IMR-90 (cell line): ENCODE results near the gene PGM2. TPM values are rescaled to one million over a fixed set of nuclear protein-coding genes. Genes with fewer than 3 reads are reported as not detected.

ENCODE experiments used
- ATAC-seq: fragments of 200-7000 bp; cut with Tn5 transposase; 2 replicates; pipeline ENCODE4 v1.9.1; 2020; ENCODE audit warnings: low read depth, mild to moderate bottlenecking, moderate library complexity
- BruUV-seq: library from RNA; stranded (reverse); fragments of 400-500 nt; replicated peaks from 2 replicates; lab custom pipeline; 2021; lab: Mats Ljungman, UMichigan
- CTCF ChIA-PET: fragments of 300-600 bp; formaldehyde crosslinking; extraction: SDS; loops from one replicate; lab custom pipeline; 2021; ENCODE audit warnings: antibody characterized with exemption; lab: Yijun Ruan, JAX
- POLR2A ChIA-PET: fragments of 300-600 bp; sonication (Branson Sonifier 250); formaldehyde crosslinking; loops from one replicate; lab custom pipeline; 2022; ENCODE audit warnings: antibody characterized with exemption; ENCODE audit not compliant: unreplicated experiment; lab: Charles Lee
- DNase-seq: peaks from one replicate; pipeline ENCODE4 v3.0.0; 2013
- H2AFZ ChIP-seq: replicated peaks from 2 replicates; pipeline ENCODE3; 2013; ENCODE audit warnings: low read length, mild to moderate bottlenecking; ENCODE audit not compliant: poor library complexity
- H2AK5ac ChIP-seq: 2 replicates; pipeline ENCODE4 v1.6.1; 2013; ENCODE audit warnings: low read depth, low read length, inconsistent platforms
- H2AK9ac ChIP-seq: replicated peaks from 2 replicates; pipeline ENCODE3; 2013; ENCODE audit warnings: mild to moderate bottlenecking, low read depth, low read length, moderate library complexity; ENCODE audit not compliant: poor library complexity
- H2BK120ac ChIP-seq: 2 replicates; pipeline ENCODE4 v1.6.1; 2013; ENCODE audit warnings: low read depth, low read length, inconsistent platforms
- H2BK15ac ChIP-seq: 3 replicates; pipeline ENCODE4 v1.6.1; 2013; ENCODE audit warnings: low read depth, low read length, inconsistent platforms
- H2BK20ac ChIP-seq: 2 replicates; pipeline ENCODE4 v1.6.1; 2013; ENCODE audit warnings: low read depth, mild to moderate bottlenecking, inconsistent platforms, low read length, moderate library complexity
- H2BK5ac ChIP-seq: 2 replicates; pipeline ENCODE4 v1.6.1; 2013; ENCODE audit warnings: mild to moderate bottlenecking, low read depth, low read length, inconsistent platforms; ENCODE audit not compliant: poor library complexity, severe bottlenecking
- H3K14ac ChIP-seq: replicated peaks from 2 replicates; pipeline ENCODE4 v1.6.1; 2013; ENCODE audit warnings: low read depth, low read length, inconsistent platforms
- H3K18ac ChIP-seq: 2 replicates; pipeline ENCODE4 v1.6.1; 2013; ENCODE audit warnings: low read depth, low read length, control low read depth
- H3K23ac ChIP-seq: 2 replicates; pipeline ENCODE4 v1.6.1; 2013; ENCODE audit warnings: low read depth, low read length, inconsistent platforms
- H3K27ac ChIP-seq: 2 replicates; pipeline ENCODE4 v1.5.1; 2013; ENCODE audit warnings: mild to moderate bottlenecking, control low read depth, low read length; ENCODE audit not compliant: insufficient read depth
- H3K27me3 ChIP-seq: 2 replicates; pipeline ENCODE4 v1.6.1; 2013; ENCODE audit warnings: low read length; ENCODE audit not compliant: control insufficient read depth, insufficient read depth
- H3K36me3 ChIP-seq: 2 replicates; pipeline ENCODE4 v1.6.1; 2013; ENCODE audit warnings: low read length, mixed read lengths; ENCODE audit not compliant: control insufficient read depth, insufficient read depth
- H3K4ac ChIP-seq: 2 replicates; pipeline ENCODE4 v1.6.1; 2013; ENCODE audit warnings: low read depth, low read length, inconsistent platforms
- H3K4me1 ChIP-seq: 2 replicates; pipeline ENCODE4 v1.6.1; 2013; ENCODE audit warnings: low read length, mixed read lengths; ENCODE audit not compliant: control insufficient read depth, insufficient read depth
- H3K4me2 ChIP-seq: 2 replicates; pipeline ENCODE4 v1.6.1; 2013; ENCODE audit warnings: low read depth, mild to moderate bottlenecking, control low read depth, low read length, moderate library complexity
- H3K4me3 ChIP-seq: 2 replicates; pipeline ENCODE4 v1.5.1; 2013; ENCODE audit warnings: low read depth, mild to moderate bottlenecking, control low read depth, low read length, moderate library complexity; ENCODE audit not compliant: insufficient read depth
- H3K56ac ChIP-seq: 2 replicates; pipeline ENCODE4 v1.6.1; 2013; ENCODE audit warnings: low read length, inconsistent platforms; ENCODE audit not compliant: insufficient read depth; ENCODE audit errors: extremely low read depth
- H3K79me1 ChIP-seq, 2 experiments: 2 replicates each; pipeline ENCODE4 v1.6.1; 2013; ENCODE audit warnings: low read length in 2 of 2, inconsistent platforms in 1 of 2, low read depth in 1 of 2
- H3K9ac ChIP-seq: 2 replicates; pipeline ENCODE4 v1.6.1; 2013; ENCODE audit warnings: low read depth, low read length, control low read depth
- H3K9me1 ChIP-seq: 2 replicates; pipeline ENCODE4 v1.6.1; 2013; ENCODE audit warnings: low read length, inconsistent platforms; ENCODE audit not compliant: insufficient read depth
- H3K9me3 ChIP-seq: 2 replicates; pipeline ENCODE4 v1.6.1; 2013; ENCODE audit warnings: low read length; ENCODE audit not compliant: control insufficient read depth, insufficient read depth
- H4K20me1 ChIP-seq: 2 replicates; pipeline ENCODE4 v1.6.1; 2013; ENCODE audit warnings: low read length, inconsistent platforms; ENCODE audit not compliant: insufficient read depth
- H4K5ac ChIP-seq: 2 replicates; pipeline ENCODE4 v1.6.1; 2013; ENCODE audit warnings: mild to moderate bottlenecking, low read depth, low read length, control low read depth
- H4K8ac ChIP-seq, 2 experiments: 2 replicates each; pipeline ENCODE4 v1.6.1; 2013; ENCODE audit warnings: low read depth in 2 of 2, low read length in 2 of 2, control low read depth in 1 of 2, inconsistent platforms in 1 of 2
- H4K91ac ChIP-seq: 2 replicates; pipeline ENCODE4 v1.6.1; 2013; ENCODE audit warnings: low read depth, low read length, inconsistent platforms; ENCODE audit not compliant: insufficient read depth
- RAD21 ChIP-seq: IDR thresholded peaks from 2 replicates; pipeline ENCODE4 v1.6.1; 2012; ENCODE audit warnings: low read length, improper control_type of control experiment
- SMC3 ChIP-seq: fragments of 150-350 bp; IDR thresholded peaks from 2 replicates; pipeline ENCODE4 v1.6.1; 2016; ENCODE audit warnings: low read depth, mild to moderate bottlenecking, antibody characterized with exemption, low read length, moderate library complexity
- WGBS, 2 experiments: methylation state at CpG; one replicate each; pipeline versions ENCODE4 v1.1.5 to v1.1.7; 2013; ENCODE audit warnings: missing lambda C conversion rate in 2 of 2; ENCODE audit not compliant: insufficient read length in 1 of 2; ENCODE audit errors: extremely low coverage in 2 of 2; 5-methylcytosine and 5-hydroxymethylcytosine counted together
- dilution Hi-C: fragments of 300-500 bp; cut with HindIII; formaldehyde crosslinking; loops from one replicate; pipeline ENCODE4 v1.14.3; 2018; ENCODE audit warnings: low sequenced_read_pairs; ENCODE audit not compliant: unreplicated experiment
- in situ Hi-C: fragments of 300-500 bp; cut with MboI; formaldehyde crosslinking; loops from 3 replicates; pipeline ENCODE4 v1.14.3; 2019; ENCODE audit warnings: low sequenced_read_pairs, inconsistent platforms, mixed read lengths
- intact Hi-C: fragments of 100-400 bp; cut with micrococcal nuclease; formaldehyde crosslinking; loops from 2 replicates; pipeline ENCODE4 v1.10.0; 2022
- polyA plus RNA-seq, 3 experiments: library from polyadenylated mRNA; depleted of rRNA; stranded (reverse); fragments of >200 nt; gene quantifications; 2 replicates each; pipeline ENCODE4 v1.2.3, GENCODE V29; 2012; ENCODE audit warnings: low replicate concordance in 1 of 3
- total RNA-seq: library from RNA; depleted of rRNA; stranded (reverse); fragments of >200 nt; gene quantifications from 2 replicates; pipeline ENCODE4 v1.2.3, GENCODE V29; 2012
- TF ChIP-seq, protein P1 (sequence below): conservative IDR thresholded peaks from 2 replicates; pipeline ENCODE4 v1.5.1; 2012; ENCODE audit warnings: mild to moderate bottlenecking, low read depth, low read length, improper control_type of control experiment
- TF ChIP-seq, protein P2 (sequence below): fragments of 150-350 bp; IDR thresholded peaks from 2 replicates; pipeline ENCODE4 v1.6.1; 2017; ENCODE audit warnings: mild to moderate bottlenecking, antibody characterized with exemption, low read length, low read depth

PGM2 gene
- total and polyA plus RNA-seq, 2 of the 4 experiments (the other 2 are of a cell fraction): 18.7 to 26.2 TPM

DNA sequence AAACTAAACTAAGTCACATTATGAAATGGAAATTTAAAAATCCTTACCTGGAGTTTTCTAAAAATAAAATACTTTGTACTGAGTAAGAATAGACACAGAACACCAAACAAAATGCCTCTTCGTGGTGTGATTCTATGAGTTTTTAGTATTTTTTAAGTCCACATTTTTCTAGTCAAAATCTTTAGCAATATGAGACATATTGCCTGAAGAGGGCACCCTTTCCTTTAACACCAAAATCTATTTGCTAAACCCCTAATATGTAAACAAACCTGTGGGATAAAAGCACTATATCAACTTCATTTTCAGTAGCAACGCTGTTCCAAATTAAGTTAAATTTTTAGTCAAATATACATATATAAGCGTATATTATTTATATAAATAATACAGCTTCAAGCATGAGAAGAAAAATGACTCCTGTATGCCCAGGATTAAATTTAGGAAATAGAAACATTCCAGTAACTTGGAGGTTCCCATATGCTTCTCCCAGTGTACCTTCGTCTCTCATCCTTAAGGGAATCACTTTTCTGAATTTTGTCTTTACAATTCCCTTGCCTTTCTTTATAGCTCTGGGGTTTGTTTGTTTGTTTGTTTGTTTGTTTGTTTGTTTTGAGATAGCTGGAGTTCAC, 23.0 kb upstream of the PGM2 start:
- DNase-seq (peak; percentile 63), ATAC-seq (peak; percentile 53)
- Histone ChIP-seq H4K91ac (no peak overlapping the region), H2BK20ac (no peak overlapping the region), H2BK120ac (no peak overlapping the region), H2AK5ac (no peak overlapping the region), H3K9me1 (no peaks in the 10 kb centered on the region), H2BK15ac (no peak overlapping the region), H2AK9ac (no peak overlapping the region), H2BK5ac (no peak overlapping the region), H3K4me2 (no peak overlapping the region), H3K18ac (no peak overlapping the region), H3K9ac (no peak overlapping the region), H4K8ac (no peak overlapping the region), H3K27ac (no peak overlapping the region), H3K36me3 (no peaks in the 10 kb centered on the region), H3K4me3 (no peak overlapping the region), H3K56ac (no peak overlapping the region), H3K4ac (no peak overlapping the region), H3K14ac (no peak overlapping the region), H2AFZ (no peak overlapping the region), H3K27me3 (peaks cover 7% of the 10 kb centered on the region), H3K23ac (no peak overlapping the region), H3K79me1 (no peaks in the 10 kb centered on the region), H4K20me1 (no peaks in the 10 kb centered on the region), H4K5ac (no peak overlapping the region), H3K9me3 (no peaks in the 10 kb centered on the region), H3K4me1 (no peaks in the 10 kb centered on the region)
- TF ChIP-seq, protein P1, sequence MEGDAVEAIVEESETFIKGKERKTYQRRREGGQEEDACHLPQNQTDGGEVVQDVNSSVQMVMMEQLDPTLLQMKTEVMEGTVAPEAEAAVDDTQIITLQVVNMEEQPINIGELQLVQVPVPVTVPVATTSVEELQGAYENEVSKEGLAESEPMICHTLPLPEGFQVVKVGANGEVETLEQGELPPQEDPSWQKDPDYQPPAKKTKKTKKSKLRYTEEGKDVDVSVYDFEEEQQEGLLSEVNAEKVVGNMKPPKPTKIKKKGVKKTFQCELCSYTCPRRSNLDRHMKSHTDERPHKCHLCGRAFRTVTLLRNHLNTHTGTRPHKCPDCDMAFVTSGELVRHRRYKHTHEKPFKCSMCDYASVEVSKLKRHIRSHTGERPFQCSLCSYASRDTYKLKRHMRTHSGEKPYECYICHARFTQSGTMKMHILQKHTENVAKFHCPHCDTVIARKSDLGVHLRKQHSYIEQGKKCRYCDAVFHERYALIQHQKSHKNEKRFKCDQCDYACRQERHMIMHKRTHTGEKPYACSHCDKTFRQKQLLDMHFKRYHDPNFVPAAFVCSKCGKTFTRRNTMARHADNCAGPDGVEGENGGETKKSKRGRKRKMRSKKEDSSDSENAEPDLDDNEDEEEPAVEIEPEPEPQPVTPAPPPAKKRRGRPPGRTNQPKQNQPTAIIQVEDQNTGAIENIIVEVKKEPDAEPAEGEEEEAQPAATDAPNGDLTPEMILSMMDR: peak; percentile 68
- peak; percentile 68 for TF ChIP-seq RAD21
- TF ChIP-seq SMC3: peak; percentile 48; the same call in 1 of the 2 replicates
- TF ChIP-seq, protein P2, sequence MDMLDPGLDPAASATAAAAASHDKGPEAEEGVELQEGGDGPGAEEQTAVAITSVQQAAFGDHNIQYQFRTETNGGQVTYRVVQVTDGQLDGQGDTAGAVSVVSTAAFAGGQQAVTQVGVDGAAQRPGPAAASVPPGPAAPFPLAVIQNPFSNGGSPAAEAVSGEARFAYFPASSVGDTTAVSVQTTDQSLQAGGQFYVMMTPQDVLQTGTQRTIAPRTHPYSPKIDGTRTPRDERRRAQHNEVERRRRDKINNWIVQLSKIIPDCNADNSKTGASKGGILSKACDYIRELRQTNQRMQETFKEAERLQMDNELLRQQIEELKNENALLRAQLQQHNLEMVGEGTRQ: no peak
- POLR2A ChIA-PET: no interaction called here
- in situ Hi-C loops (loop anchor here (5.0 to 10.0 kb wide), 3 partner anchors 199 to 921 kb away; no protein-coding TSS in a partner anchor), dilution Hi-C loops (no loop called here), intact Hi-C loops (loop anchor here (1.0 to 10.0 kb wide), 3 partner anchors 116 to 931 kb away; partner anchors contain the start of gene RELL1)
- no CpG with 5 or more reads among the region's 4 CpGs for WGBS, 2 experiments
- BruUV-seq: no TSS peak
- CTCF ChIA-PET: interaction anchor here (1.3 kb wide), 1 partner anchor 233 kb away, joined by 3 read pairs; no protein-coding TSS in a partner anchor
